Muscle of leg (tissue), 11 donors: Measurements from ENCODE around the gene FBRS. TPM values are rescaled to one million over a fixed set of nuclear protein-coding genes. Genes with fewer than 3 reads are reported as not detected.
A peak's percentile ranks its signal among the peaks of the same experiment; 100 is the strongest.

ENCODE experiments used
- DNase-seq: peaks from one replicate; pipeline ENCODE4 v3.0.0; 2013
- H3K27ac ChIP-seq: one replicate; pipeline ENCODE4 v1.5.1; 2013; ENCODE audit warnings: mild to moderate bottlenecking, low read length, control low read depth
- H3K27me3 ChIP-seq: one replicate; pipeline ENCODE4 v1.6.1; 2013; ENCODE audit warnings: low read length; ENCODE audit not compliant: control insufficient read depth, insufficient read depth
- H3K36me3 ChIP-seq: one replicate; pipeline ENCODE4 v1.6.1; 2013; ENCODE audit warnings: low read length; ENCODE audit not compliant: control insufficient read depth, insufficient read depth
- H3K4me1 ChIP-seq: one replicate; pipeline ENCODE4 v1.6.1; 2013; ENCODE audit warnings: low read length; ENCODE audit not compliant: control insufficient read depth, insufficient read depth
- H3K4me3 ChIP-seq: one replicate; pipeline ENCODE4 v1.5.1; 2013; ENCODE audit warnings: low read length, control low read depth
- H3K9me3 ChIP-seq: replicated peaks from 2 replicates; pipeline ENCODE4 v1.6.1; 2013; ENCODE audit warnings: low read depth, low read length; ENCODE audit not compliant: control insufficient read depth
- WGBS: methylation state at CpG from one replicate; pipeline ENCODE4 v1.1.5; 2013; ENCODE audit warnings: missing lambda C conversion rate; ENCODE audit not compliant: insufficient coverage; 5-methylcytosine and 5-hydroxymethylcytosine counted together
- polyA plus RNA-seq, 8 donors: library from polyadenylated mRNA; unstranded; fragments of 120-200 nt; gene quantifications; one replicate each; pipeline versions ENCODE4 v1.2.1 to v1.2.3, GENCODE V29; 2013; ENCODE audit warnings: inconsistent platforms in 1 of 8, low replicate concordance in 1 of 8; ENCODE audit not compliant: insufficient read length in 8 of 8, insufficient read depth in 1 of 8
- total RNA-seq: library from RNA; stranded (reverse); fragments of 120-200 nt; gene quantifications from one replicate; pipeline ENCODE4 v1.2.4, GENCODE V29; 2013

FBRS gene
- total and polyA plus RNA-seq, 9 donors: 12.9 to 46.0 (median 35.0) TPM

- Histone ChIP-seq H3K36me3 (no peaks in the 10 kb centered on the region), H3K9me3 (no peaks in the 10 kb centered on the region), H3K27ac (no peak overlapping the region), H3K4me1 (no peaks in the 10 kb centered on the region), H3K27me3 (peaks cover 2% of the 10 kb centered on the region), H3K4me3 (no peak overlapping the region)
- DNase-seq: no peak
- 87% methylated on average over 3 of the region's 4 CpGs for WGBS
Measured at GRCh38 chr16:30644334-30644830, 13.8 kb upstream of the FBRS start.

GRCh38 chr16:30645727-30646126, 12.5 kb upstream of the FBRS start:
- DNase-seq: no peak
- WGBS: 22% methylated on average over 1 of the region's 6 CpGs
- Histone ChIP-seq H3K4me1 (peaks cover 6% of the 10 kb centered on the region), H3K27ac (no peak overlapping the region), H3K4me3 (no peak overlapping the region), H3K9me3 (no peaks in the 10 kb centered on the region), H3K27me3 (peaks cover 2% of the 10 kb centered on the region), H3K36me3 (no peaks in the 10 kb centered on the region)

GRCh38 chr16:30647274-30647571, 11.0 kb upstream of the FBRS start:
- Histone ChIP-seq H3K4me1 (peaks cover 14% of the 10 kb centered on the region), H3K9me3 (no peaks in the 10 kb centered on the region), H3K36me3 (no peaks in the 10 kb centered on the region), H3K4me3 (no peak overlapping the region), H3K27me3 (peaks cover 2% of the 10 kb centered on the region), H3K27ac (no peak overlapping the region)
- no peak for DNase-seq
- WGBS: no CpG with 5 or more reads among the region's 1 CpG

- Histone ChIP-seq H3K9me3 (no peaks in the 10 kb centered on the region), H3K27ac (peak overlapping the region; percentile 88), H3K27me3 (no peaks in the 10 kb centered on the region), H3K4me1 (peaks cover 17% of the 10 kb centered on the region), H3K4me3 (peak overlapping the region; percentile 97), H3K36me3 (peaks cover 26% of the 10 kb centered on the region)
- DNase-seq: peak; percentile 48
- 42% methylated on average over 20 of the region's 22 CpGs for WGBS
Measured at GRCh38 chr16:30649725-30650368, 8.4 kb upstream of the FBRS start.

GRCh38 chr16:30650369-30651123, 7.7 kb upstream of the FBRS start, which contains the start of gene PRR14:
PRR14 (plus strand) TSS chr16:30650960; CDS start chr16:30651646, 686 bp downstream.
- H3K4me1 ChIP-seq: peaks cover 17% of the 10 kb centered on the region
- H3K9me3 ChIP-seq: no peaks in the 10 kb centered on the region
- H3K27ac ChIP-seq: peak within 1 kb of the TSS; percentile 88
- DNase-seq: peak; percentile 100
- peak within 1 kb of the TSS; percentile 97 for H3K4me3 ChIP-seq
- WGBS: 2% methylated on average over 45 of the region's 53 CpGs
- peaks cover 33% of the 10 kb centered on the region for H3K36me3 ChIP-seq
- no peaks in the 10 kb centered on the region for H3K27me3 ChIP-seq

- H3K27me3 ChIP-seq: no peaks in the 10 kb centered on the region
- WGBS: under 1% methylated on average over 53 of the region's 71 CpGs
- H3K9me3 ChIP-seq: no peaks in the 10 kb centered on the region
- H3K4me1 ChIP-seq: peaks cover 17% of the 10 kb centered on the region
- H3K4me3 ChIP-seq: peak overlapping the region; percentile 97
- H3K27ac ChIP-seq: peak overlapping the region; percentile 88
- DNase-seq: peak; percentile 66
- H3K36me3 ChIP-seq: peaks cover 41% of the 10 kb centered on the region
Measured at GRCh38 chr16:30651124-30652004, 6.9 kb upstream of the FBRS start.

GRCh38 chr16:30652005-30652296, 6.3 kb upstream of the FBRS start:
- Histone ChIP-seq H3K9me3 (no peaks in the 10 kb centered on the region), H3K27ac (peak overlapping the region; percentile 65), H3K36me3 (peaks cover 46% of the 10 kb centered on the region), H3K4me3 (peak overlapping the region; percentile 97), H3K27me3 (no peaks in the 10 kb centered on the region), H3K4me1 (peaks cover 20% of the 10 kb centered on the region)
- no peak for DNase-seq
- 0% methylated on average over 1 of the region's 2 CpGs for WGBS

GRCh38 chr16:30652718-30653117, 5.5 kb upstream of the FBRS start:
- H3K4me3 ChIP-seq: no peak overlapping the region
- peaks cover 27% of the 10 kb centered on the region for H3K4me1 ChIP-seq
- no peaks in the 10 kb centered on the region for H3K27me3 ChIP-seq
- no peaks in the 10 kb centered on the region for H3K9me3 ChIP-seq
- DNase-seq: no peak
- WGBS: 88% methylated on average over 18 of the region's 18 CpGs
- H3K36me3 ChIP-seq: peaks cover 46% of the 10 kb centered on the region
- H3K27ac ChIP-seq: no peak overlapping the region

- WGBS: 100% methylated on average over 8 of the region's 18 CpGs
- no peaks in the 10 kb centered on the region for H3K27me3 ChIP-seq
- peaks cover 25% of the 10 kb centered on the region for H3K4me1 ChIP-seq
- DNase-seq: no peak
- no peaks in the 10 kb centered on the region for H3K9me3 ChIP-seq
- peaks cover 46% of the 10 kb centered on the region for H3K36me3 ChIP-seq
- H3K27ac ChIP-seq: no peak overlapping the region
- H3K4me3 ChIP-seq: no peak overlapping the region
Measured at GRCh38 chr16:30654856-30655255, 3.4 kb upstream of the FBRS start.

- peaks cover 32% of the 10 kb centered on the region for H3K4me1 ChIP-seq
- H3K27ac ChIP-seq: no peak overlapping the region
- peaks cover 54% of the 10 kb centered on the region for H3K36me3 ChIP-seq
- H3K4me3 ChIP-seq: no peak overlapping the region
- no peaks in the 10 kb centered on the region for H3K27me3 ChIP-seq
- WGBS: 93% methylated on average over 11 of the region's 12 CpGs
- no peaks in the 10 kb centered on the region for H3K9me3 ChIP-seq
- no peak for DNase-seq
Measured at GRCh38 chr16:30655815-30656347, 2.4 kb upstream of the FBRS start.
